Measurements from ENCODE around the gene SFRP5.
A peak's percentile ranks its signal among the peaks of the same experiment; 100 is the strongest.

SFRP5 gene

DNA sequence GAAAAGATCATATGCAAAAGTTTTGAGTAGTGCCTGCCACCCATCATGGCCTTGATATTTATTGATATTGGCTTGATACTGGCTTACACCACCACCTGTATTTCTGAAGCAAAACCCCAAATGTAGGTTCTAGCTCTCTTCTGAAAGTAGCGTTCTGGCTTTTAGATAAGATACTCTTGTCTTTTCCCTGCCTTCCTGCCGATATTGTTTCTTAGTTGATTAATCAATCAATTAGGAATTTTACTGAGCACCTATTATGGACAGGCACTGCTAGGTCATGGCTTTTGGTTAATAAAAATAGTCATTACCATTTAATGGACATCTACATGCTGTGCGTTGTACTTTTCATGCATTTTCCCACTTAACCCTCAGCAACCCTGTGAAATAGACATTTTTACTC, 7.9 kb downstream of the SFRP5 start:
- DNase-seq, result no peak

- DNase-seq, result no peak
These were observed 8.4 kb downstream of the SFRP5 start for GRCh38 chr10:97763411-97763810.

DNA sequence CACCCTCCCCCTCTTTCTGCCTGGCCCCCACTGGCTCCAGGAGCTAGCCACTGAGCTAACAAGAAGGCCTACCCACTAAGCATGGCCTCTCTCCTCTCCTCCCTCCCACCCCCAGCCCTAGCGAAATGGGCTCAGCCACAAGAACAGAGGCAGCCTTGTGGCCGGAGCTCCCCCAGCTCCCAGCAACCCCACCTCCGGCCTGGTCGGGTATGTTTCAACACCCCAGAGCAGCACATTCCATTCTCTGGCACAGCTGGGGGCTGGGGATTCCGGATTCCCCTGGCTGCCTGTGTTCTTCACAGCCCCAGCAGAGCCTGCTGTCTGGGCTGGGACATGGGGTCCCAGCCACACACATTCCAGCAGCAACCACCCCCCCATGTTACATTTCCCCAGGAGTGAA, 9.0 kb downstream of the SFRP5 start:
- no peak for DNase-seq

DNA sequence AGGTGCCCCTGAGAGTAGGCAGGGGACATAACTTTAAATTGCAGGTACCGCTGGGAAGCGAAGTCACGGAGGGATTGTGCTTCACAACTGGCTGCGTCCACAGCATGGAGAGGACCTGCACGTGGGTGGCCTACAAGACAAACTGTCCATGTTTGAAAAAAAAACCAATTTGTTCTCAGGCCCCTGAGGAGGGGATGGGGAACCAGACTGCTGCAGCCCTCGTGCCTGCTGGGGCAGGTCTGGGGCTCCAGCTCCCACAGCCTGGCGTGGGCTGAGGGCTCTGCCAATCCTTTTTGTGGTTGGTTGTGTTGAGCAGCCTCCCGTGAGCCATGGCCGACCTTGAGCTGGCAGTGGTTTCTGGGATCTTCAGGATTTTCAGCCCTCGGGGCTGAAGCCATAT, 9.7 kb downstream of the SFRP5 start:
- DNase-seq, result no peak

DNA sequence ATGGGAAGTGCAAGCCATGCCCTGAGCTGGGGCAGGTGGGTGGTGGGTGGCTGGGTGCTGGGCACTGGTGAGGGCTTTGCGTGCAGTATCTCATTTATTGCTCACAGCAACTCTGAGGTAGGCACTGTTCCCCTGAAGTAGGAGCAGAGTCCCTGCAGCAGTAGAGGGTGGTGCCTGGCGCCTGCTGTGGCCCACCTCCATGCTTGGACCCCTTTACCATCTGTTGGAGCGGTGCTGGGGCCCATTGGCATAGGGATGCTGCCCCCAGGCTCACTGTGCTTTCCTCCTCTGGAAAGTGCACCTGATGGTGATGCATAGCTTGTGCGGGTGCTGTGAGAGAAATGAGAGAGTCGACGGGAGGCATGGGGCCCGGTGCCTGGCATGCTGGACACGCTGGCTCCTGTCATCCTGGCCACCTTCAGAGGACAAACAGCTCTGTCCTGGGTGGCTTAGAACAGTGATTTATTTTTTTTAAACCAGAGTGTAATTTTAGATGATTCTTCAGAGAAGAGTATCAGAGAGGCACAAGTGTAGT, 10.4 kb downstream of the SFRP5 start:
- no peak for DNase-seq

DNA sequence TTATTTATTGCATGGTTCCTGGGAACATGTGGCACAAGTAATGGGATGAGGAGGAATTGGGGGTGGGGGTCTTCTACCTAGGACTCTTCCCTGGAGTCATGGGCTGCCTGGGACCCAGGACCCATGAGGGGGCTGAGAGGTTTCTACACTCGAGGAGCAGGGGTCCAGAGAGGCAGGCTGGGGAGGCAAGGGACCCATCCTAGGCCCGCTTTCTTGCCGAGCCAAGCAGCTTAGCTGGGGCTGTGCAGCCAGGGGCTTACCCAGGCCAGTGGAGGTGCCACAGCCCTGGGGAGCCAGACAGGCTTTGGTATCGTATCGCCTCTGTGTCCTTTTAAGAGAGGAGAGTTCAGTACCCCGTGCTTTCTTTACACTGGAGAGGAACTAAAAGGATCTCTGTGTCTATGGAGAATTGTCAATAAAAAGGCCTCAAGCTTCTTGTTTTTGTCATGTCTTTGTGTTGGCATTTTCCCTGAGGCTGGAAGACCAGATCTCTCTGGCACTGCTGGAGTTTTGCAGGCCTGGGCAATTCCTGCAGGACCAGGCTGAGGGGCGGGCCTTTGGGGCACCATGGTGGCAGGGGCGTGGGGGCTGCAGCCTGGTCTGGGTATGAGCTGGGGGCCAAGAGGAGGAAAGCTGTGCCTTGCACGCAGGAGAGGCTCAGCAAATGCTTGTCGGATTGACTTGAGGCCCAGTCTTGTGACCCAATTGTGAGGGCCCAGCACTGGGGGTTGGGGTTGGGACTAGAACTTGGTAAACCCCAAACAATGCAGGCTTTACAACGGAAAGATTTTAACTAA, 11.1 kb downstream of the SFRP5 start:
- DNase-seq, result no peak

DNA sequence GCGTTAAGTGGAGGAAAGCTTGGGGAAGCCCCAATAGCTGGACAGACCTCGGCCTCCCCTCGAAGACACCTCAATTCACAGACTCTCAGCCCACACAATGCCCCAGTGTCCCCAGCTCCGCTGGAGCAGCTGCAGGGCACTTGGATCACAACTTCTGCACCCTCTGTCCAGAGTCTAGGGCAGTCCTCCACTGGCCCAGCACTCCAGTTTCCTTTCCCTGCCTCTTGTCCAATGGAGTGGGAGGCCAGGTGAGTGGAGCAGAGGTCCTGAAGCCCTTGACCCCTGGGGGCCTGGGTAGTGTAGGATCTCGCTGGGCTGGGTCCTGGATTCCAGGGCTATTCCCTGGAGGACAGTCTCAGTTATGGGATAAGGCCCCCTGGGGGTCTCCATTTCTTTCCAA, 11.9 kb downstream of the SFRP5 start:
- DNase-seq, result no peak

GRCh38 chr10:97759158-97759887, 12.5 kb downstream of the SFRP5 start:
- peak; percentile 82 for DNase-seq

GRCh38 chr10:97757471-97757870, 14.3 kb downstream of the SFRP5 start:
- no peak for DNase-seq

GRCh38 chr10:97755718-97756117, 16.1 kb downstream of the SFRP5 start:
- no peak for DNase-seq

DNA sequence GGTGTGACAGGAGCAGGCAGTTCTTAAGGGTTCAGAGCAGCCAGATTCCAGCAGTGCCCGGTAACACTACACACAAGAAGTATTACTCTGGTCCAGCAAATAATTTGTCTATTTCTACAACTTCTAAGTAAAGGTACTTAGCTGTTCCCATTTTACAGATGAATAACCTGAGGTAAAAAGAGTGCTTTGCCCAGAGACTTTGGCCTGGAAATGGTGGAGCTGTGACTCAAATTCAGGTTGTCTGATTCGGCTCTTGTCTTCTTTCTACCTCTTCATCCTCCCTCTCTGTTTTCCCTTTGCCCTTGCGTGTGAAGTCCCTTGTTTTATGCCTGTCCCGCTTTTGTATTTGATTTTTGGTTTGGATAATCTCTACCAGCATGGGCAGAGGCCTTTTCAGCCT, 17.1 kb downstream of the SFRP5 start:
- DNase-seq, result no peak

- no peak for DNase-seq
These were observed 18.8 kb downstream of the SFRP5 start for GRCh38 chr10:97752956-97753355.

DNA sequence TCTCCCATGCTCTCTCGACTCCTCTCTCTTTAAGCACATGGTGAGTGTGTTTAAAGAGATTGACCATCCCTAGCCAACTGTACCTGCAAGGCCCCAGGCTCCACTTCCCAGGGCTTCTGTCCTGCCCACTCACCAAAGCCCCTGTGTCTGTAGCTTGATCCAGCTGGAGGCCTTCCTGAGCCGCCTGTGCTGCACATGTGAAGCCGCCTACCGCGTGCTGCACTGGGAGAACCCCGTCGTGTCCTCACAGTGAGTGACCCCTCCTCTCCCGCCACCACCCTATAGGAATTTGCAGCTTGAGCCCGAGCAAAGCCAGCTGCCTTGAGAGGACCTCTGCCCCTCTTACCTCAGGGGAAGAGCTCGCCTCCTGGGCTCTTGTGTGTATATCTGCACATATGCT, 23.7 kb downstream of the SFRP5 start:
- no peak for DNase-seq

DNA sequence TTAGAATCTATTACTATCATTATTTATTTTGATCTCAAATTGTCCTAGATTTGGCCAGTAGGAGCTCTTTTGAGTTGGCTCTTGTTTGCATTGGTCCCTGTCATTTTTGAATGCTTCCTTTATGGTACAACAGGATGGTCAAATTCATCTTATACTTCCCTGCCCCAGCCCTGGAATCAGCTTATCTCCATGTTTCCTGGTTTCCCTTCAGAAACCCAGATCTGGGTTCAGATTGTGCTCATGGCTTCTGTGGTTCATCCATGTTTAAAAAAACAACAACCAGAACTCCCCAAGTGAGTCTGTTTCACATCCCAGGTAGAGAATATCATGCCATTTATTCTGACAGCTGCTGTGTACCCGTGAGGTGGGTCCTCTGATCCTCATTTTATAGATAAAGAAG, 24.2 kb downstream of the SFRP5 start:
- DNase-seq, result no peak

DNA sequence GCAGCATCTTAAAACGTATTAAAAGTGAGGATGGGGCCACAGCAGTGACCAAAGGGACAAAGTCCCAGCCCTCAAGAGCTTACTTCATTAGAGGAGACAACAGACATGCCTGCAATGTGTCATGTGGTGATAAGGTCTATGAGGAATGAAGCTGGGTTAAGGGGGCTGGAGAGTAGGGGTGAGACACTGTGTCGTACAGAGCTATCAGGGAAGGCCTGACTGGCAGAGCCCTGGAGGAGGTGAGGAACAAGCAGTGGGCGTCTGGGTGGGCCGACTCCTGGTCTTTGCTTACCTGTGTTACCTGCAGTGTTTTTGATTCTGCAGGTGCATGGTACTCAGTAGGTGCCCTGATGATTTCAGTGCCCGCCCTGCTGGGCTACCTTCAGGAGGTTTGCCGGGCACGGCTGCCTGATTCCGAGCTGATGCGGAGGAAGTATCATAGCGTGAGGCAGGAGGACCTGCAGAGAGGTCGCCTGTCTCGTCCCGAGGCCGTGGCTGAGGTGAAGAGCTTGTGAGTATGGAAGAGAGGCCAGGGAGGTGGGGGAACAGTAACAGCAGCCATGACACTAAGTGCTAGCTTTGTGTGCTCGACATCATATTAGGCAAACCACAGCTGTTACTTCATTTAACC, 27.3 kb downstream of the SFRP5 start:
- DNase-seq, result no peak

- no peak for DNase-seq
These were observed 28.4 kb downstream of the SFRP5 start for GRCh38 chr10:97743169-97743943.

DNA sequence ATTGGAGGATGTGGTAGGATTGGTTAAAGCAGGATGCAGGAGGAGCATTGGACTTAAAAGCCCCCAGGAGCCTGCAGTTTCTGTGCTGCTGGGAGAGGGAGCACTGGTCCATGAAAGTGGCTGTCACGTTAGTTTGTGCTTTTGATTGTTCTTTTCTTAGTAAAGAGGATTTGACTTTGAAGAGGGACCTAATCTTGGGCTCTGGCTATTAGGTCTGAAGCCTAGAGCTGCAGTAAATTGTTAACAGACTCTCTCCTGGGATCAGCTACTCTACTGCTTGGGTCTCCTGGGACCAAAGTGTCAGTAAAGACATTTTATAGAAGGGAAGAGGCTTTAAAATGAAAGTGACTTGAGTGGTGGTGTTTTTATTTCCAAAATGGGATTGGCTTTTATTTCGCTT, 31.2 kb downstream of the SFRP5 start:
- peak; percentile 56 for DNase-seq

- DNase-seq, result no peak
These were observed 33.2 kb downstream of the SFRP5 start for GRCh38 chr10:97738616-97739015.

- DNase-seq, result no peak
These were observed 34.0 kb downstream of the SFRP5 start for GRCh38 chr10:97737770-97738265.

GRCh38 chr10:97736902-97737769, 34.7 kb downstream of the SFRP5 start, which contains the start of gene ZFYVE27:
ZFYVE27 (plus strand) TSS chr10:97737128; CDS start chr10:97738478, 1,350 bp downstream.
- peak; percentile 95 for DNase-seq

- DNase-seq, result peak; percentile 42
These were observed 35.3 kb downstream of the SFRP5 start for GRCh38 chr10:97736403-97736901.
